GM19193 (cell line): Measurements from ENCODE around the gene PCNX2.

Source experiments
- POLR2A ChIP-seq: IDR thresholded peaks from 4 replicates; pipeline ENCODE4 v1.6.1; 2011; ENCODE audit not compliant: insufficient read depth, insufficient read length; ENCODE audit errors: extremely low read depth

The PCNX2 gene

DNA sequence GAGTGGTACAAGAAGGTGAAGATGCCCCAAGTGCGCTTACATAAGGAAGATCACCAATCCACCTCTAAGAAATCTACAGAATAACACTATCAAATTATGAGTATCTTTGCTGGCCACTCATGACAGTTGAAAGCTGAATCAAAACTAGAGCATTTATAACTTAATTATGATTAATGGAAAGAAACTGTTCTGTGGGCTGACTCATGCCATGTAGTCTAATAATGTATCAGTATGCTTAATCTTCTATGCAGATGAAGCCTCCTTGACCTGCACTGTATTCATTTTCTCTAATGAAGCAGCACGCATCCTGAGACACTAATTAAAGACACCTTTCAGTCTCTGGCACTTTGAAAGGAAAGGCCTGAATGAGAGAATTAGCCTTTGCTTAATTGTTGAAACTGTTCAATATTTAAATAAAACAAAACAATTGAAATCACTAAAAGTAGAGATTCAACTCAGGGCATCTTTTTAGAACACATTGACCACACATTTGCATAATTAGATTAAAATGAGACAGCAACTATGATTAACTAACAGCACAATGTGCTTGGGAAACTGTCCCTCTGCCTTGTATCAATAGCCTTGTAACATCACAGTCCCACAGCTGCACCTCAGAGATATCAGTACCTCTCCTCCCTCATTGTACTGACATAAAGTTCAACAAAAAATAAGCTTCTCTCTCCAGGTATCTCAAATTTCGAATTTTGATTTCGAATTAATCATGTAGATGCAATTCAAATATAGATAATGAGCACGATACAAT, 239.5 kb downstream of the PCNX2 start:
- TF ChIP-seq POLR2A, result no peak

DNA sequence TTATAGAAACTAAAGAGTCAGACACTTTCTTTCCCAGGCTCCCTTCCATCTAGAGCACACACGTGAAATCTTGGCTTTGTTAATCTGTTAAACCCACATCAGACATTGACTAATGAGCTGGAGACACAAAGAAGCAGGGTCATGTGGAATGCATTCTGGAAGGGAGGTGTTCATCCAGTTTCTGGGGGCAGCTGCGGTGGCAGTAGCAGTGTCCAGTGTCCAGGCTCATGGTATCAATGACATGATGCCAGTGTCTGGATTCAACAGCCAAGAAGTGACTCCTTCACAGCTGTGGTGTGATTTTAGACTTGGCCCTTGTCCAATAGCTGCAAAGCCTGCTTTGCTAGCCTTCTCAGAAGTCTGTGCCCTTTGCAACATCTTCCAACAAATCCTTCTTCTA, 249.9 kb downstream of the PCNX2 start:
- no peak for TF ChIP-seq POLR2A

DNA sequence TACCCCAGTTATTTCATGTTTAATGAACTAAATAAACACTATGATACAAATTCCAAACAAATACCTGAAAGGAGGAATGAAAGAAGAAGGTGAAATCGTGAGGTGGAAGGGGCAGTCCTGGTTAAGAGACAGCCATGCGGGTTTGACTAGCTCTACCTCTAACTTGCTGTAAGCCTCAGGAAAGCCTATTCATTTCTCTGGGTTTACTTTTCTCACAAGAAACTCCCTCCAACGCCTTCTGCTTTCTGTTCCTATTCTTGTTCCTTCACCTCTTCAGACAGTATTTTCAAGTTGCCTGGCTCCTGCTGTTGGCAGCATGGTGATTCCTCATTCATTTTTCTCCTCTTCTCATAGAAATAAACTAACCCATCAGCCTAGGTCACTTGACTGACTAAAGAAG, 252.7 kb downstream of the PCNX2 start:
- TF ChIP-seq POLR2A, result no peak

DNA sequence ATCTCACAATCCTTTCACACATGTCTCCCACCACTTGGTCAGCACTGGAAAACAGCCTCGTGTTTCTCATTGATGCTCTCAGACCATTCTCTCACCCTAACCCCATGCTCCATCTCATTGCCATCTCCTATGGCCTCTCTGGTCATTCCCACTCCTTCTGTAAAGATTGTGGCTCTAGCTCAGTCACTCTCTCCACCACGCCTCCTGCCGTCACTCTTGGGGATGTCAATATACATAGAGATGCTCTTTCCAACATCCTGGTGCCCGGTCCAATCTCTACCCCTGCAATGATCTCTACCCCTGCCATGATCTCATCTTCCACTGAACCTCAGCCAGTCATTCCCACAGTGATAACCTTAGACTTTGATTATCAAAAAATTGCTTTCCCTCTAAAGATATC, 255.0 kb downstream of the PCNX2 start:
- no peak for TF ChIP-seq POLR2A

DNA sequence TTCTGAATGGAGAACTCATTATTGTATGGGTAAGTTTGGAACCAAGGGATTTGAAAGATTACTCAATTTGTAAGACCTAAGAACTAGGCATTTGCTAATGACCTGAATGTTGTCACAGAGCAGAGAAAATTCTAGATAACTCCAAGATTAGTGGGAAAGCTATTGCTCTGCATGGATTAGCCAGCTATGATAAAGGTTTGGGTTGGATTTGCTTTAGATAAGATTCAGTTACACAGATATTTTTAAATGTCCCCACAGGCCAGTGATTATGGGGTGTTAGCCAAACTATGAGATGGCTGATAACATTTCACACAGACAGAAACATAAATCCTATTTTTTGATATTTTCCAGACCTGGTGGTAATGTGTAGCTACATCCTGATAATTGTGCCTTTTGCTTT, 256.9 kb downstream of the PCNX2 start:
- no peak for TF ChIP-seq POLR2A

DNA sequence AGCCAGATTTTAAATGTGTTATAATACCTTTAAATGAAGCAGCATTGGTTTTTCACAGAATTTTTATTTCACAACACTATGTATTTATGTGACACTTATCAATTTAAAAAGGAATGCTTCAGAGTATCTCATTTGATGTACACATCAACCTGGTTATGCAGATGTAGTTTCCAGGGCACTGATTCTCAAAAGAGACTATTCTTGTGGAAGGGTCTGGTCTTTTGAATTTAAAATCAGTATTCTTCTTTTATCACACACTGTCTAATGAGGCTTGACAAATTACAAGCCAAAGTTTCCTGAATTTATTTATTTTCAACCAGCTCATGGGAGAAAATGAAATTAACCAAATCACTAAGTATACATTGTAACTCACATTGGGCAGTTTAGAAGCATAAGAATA, 257.7 kb downstream of the PCNX2 start:
- TF ChIP-seq POLR2A, result no peak

DNA sequence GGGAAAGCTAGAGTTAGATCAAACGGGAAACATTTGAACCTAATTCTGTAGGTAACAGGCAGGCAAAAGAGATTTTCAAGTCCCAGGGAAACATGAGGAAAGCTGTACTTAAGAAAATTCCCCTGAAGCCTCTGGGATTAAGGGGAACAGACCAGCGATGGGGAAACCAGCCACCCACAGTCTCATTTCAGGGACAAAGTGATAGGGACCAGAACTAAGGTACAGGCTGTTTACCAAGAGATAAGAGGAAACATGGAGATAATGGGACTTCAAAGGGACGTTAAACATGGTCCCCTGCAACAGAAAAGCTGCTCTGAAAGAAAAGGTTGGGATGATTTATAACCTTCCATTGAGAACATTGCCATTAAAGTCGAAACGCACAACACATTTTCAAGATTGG, 260.7 kb downstream of the PCNX2 start:
- TF ChIP-seq POLR2A, result no peak

DNA sequence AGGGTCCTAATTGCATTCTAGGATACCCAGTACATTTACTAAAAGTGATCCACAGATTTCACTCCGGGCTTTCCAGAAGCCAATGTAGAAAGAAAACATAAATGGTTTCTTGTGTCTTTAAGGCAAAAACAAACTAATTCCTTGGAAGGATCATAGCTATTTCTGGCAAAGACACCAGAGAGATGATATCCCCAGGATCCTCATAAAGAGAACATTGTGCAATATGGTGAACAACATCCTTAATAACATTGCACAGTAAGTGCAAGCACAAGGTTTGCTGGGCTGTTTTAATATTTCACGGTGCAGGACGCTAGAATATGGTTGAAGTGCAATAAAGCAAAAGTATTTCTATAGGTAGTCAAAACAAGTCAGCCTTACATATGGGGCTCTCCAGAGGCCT, 262.2 kb downstream of the PCNX2 start:
- no peak for TF ChIP-seq POLR2A

DNA sequence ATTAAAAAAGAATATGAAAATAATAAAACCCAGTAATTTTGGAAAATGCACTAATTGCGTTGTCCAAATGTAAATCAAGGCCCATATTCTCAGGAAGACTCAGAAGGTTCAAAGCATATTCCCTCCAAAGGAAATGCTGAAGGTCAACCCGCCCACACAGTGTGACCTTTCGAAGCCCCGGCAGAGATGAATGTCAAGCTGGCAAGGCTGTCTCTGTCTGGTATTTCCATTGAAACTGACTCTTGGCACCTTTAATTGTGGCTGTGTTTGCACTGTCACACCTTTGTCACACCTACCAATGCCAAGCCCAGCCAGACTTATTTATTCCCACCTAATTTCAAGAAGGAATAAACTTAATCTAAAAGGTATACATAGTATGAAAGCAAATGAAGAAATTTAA, 262.6 kb downstream of the PCNX2 start:
- TF ChIP-seq POLR2A, result no peak

DNA sequence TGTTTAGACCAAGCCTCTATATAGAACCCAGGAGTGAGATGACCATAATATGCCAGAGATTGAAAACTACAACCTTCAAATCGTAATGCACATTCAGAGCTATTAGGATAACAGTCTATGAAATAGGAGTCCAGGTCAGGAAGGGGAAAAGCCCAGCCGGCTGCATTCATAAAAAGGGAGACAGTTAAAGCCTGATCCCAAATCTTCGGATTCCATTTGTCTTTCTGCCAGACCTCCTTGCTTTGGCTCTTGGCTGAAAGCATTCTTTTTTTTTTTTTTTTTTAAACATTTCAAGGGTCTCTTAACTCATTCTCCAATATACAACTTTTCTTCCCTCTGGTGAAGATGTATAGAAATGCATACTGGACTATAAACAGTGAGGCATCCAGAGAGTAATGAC, 264.0 kb downstream of the PCNX2 start:
- TF ChIP-seq POLR2A, result no peak

DNA sequence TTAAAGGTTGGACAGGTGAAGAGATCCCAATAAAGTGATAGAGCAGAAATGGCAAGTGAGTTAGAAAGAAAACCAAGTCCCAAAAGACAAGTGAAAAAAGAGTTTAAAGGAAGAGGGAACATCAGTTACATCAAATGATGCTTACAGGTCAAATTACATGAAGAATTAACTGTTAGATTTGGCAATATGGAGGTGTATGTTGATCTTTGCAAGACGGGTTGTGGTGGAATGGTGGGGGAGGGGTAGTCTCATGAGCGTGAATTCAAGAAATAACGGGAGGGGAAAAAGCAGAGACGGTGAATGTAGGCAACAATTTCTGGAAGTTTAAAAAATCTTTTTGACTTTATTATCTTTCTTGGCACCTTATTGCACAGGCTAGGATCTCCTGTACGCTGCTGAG, 268.5 kb downstream of the PCNX2 start:
- TF ChIP-seq POLR2A, result no peak

DNA sequence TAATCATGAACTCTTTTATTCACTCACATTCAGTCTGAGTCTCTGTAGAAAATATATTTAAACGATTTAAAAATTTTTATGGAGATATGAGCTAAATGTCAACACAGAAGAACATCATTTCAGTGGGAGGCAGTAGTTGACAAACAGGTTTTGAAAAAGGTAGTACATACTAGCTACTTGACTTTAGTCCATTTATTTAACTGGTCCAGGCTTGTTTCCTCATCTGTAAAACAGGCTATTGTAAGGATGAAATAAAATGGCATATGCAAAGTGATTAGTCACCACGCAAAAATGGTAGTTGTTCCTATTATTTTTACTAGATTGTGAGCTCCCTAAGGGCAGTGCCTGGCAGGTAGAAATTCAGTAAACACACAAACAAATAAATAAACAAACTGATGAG, 270.0 kb downstream of the PCNX2 start:
- no peak for TF ChIP-seq POLR2A

DNA sequence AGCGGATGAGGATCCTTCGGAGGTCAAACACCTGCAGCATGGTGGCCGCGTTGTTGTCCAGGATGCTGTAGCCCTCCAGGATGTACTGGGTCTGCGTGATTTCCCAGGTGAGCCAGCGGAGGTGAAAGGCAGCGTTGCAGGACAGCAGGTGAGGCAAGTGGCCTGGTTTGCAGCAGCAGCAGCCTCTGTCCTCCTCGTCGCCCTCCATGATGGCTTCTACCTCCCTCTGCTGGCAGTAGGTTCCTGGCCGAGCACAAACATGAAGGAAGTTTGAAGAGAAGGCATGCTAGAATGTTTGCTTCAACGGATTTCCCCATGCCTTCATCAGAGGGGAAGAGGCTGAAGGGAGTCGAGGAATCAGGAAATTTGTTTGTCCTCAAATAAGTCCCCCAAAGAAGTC, 270.4 kb downstream of the PCNX2 start:
- no peak for TF ChIP-seq POLR2A

DNA sequence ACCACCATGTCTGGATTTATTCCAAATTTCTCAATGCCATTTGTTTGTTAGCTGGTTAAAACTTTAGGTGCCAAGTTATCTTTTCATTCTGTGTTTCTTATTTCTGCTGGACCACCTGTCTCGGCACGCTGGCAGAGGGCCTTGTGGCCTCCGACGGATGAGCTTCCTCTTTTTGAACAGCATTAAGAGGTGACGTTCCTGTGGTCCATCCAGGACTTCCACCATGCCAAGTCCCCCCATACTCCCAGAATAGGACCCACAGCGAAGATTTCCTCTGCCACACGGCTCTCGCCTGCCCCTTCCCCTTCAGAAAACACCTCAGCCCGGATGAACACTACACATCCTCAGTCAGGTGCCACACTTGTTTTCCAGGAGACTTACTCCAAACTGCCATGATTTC, 271.3 kb downstream of the PCNX2 start:
- TF ChIP-seq POLR2A, result no peak

DNA sequence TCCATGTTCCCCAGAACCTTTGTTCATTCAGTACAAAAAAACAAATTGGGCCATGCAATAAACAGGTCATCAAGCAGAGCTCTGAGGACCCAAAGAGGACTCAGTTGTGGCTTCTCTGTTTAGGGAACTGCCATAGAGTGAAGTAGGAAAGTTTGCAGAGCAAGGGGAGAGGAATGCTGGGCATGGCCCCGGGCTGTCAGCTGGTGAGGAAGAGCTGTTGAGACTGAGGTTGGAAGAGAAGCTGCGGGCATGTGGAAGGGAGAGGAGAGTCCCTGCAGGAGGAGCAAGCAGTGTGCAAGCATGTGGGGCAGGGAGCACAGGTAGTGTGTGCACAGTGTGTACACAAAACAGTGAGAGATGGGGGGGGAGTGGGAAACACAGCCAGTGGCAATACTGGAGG, 273.3 kb downstream of the PCNX2 start:
- no peak for TF ChIP-seq POLR2A

DNA sequence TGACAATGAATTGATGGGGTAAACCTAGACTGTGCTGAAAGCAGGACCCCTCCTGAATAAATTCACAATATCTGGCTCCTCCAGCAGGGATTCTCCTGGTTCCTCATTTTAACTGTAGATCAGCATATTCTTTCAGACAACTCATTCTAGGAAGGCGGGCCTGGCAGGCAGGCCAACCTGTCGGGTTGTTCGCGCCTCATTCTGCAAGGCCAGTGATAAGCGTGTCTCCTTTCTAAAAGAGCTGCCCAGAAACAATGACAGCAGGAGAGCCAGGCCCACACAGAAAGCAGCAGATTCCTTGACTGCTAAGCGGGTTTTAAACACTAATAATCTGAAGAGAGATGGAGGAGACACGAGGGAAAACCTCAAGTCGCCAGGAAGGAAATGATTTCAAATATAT, 275.1 kb downstream of the PCNX2 start:
- no peak for TF ChIP-seq POLR2A

DNA sequence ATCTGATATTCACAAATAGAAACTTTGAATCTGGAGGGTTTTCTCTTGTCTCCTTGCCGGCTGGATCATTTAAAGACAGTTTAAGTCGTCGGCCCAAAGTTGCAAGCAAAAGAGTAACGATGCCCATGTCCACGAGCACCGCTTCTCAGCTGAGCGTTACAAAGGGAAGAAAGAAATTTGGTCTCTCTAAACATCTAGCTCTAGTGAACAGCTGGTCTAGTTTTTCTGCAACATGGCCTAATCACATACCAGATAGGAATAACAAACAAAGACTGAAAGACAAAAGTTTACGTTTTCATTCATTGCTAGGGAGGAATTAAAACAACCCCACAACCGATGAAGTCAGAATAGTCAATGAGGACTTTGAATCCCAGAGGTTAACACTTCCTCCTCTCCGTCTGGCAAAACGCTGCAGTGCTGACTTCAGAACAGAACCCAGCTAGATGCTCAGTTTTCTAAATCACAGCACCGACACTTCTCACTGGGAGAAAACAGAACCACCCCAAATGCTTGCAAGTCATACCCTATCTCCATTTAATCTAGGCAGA, 275.7 kb downstream of the PCNX2 start:
- TF ChIP-seq POLR2A, result no peak
